Uterus (tissue), 2 donors: ENCODE results near the gene CEP164.

Experiments
- CTCF ChIP-seq, 4 experiments: fragments of 200-600 bp in 2 of 4; fragments of 450-650 bp in 2 of 4; sonication (generic) in 2 of 4; IDR thresholded peaks; one replicate each; pipeline ENCODE4 v1.5.1; 2016 to 2019; ENCODE audit warnings: antibody characterized with exemption in 4 of 4, mild to moderate bottlenecking in 2 of 4, moderate library complexity in 1 of 4
- POLR2A ChIP-seq, 2 donors: fragments of 450-650 bp; IDR thresholded peaks; one replicate each; pipeline ENCODE4 v1.6.1; 2016; ENCODE audit warnings: antibody characterized with exemption in 2 of 2, mild to moderate bottlenecking in 1 of 2, moderate library complexity in 1 of 2

DNA sequence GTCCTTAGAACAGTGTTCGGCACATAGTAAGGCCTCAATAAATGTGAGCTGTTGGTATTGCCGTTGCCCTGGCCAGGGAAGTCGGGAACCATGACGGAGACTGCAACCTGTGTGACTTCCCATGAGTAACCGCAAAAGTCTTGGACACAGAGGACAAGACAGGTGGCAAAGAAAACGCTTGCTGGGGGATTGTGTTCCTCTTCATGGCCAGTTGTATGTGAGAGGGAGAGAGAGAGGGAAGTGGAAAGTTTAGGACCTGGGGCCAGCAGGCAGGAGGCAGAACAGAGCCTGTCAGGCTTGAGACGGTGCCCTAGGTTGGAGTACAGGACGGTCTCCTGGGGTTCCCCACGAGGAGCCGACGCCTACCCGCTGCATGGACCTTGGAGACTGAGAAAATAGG lies 90.2 kb downstream of the CEP164 start:
- TF ChIP-seq POLR2A (IDR thresholded peaks at IDR 0.05) (no peak), CTCF (IDR thresholded peaks at IDR 0.05) (no peak)
